DND-41 (cell line): ENCODE data around the gene ENPP1.

Experiments used
- ATAC-seq: fragments of 200-7000 bp; cut with Tn5 transposase; 3 replicates; pipeline ENCODE4 v1.9.1; 2021; ENCODE audit warnings: low read depth; ENCODE audit not compliant: insufficient read depth
- DNase-seq: peaks from one replicate; pipeline ENCODE4 v3.0.0-alpha.2; 2020
- H2AFZ ChIP-seq: 2 replicates; pipeline ENCODE4 v1.6.0; 2012; ENCODE audit warnings: low read depth, low read length
- H3K27ac ChIP-seq: 2 replicates; pipeline ENCODE4 v1.5.1; 2012; ENCODE audit warnings: low read length, inconsistent platforms
- H3K27me3 ChIP-seq: fragments of 200-600 bp; sonication (generic); 2 replicates; pipeline ENCODE4 v1.6.0; 2012; ENCODE audit warnings: low read length, mild to moderate bottlenecking, inconsistent platforms; ENCODE audit not compliant: insufficient read depth, poor library complexity
- H3K36me3 ChIP-seq: 2 replicates; pipeline ENCODE4 v1.5.1; 2012; ENCODE audit warnings: low read length, inconsistent platforms; ENCODE audit not compliant: insufficient read depth
- H3K4me1 ChIP-seq: 2 replicates; pipeline ENCODE4 v1.5.1; 2012; ENCODE audit warnings: mild to moderate bottlenecking, low read length; ENCODE audit not compliant: insufficient read depth
- H3K4me2 ChIP-seq: 2 replicates; pipeline ENCODE4 v1.6.0; 2012; ENCODE audit warnings: mild to moderate bottlenecking, moderate library complexity, low read length, inconsistent platforms; ENCODE audit not compliant: insufficient read depth
- H3K4me3 ChIP-seq, 2 experiments: fragments of 200-600 bp in 1 of 2; shearing (Covaris generic) in 1 of 2; 2 replicates each; pipeline ENCODE4 v1.5.1; 2012 to 2016; ENCODE audit warnings: inconsistent platforms in 2 of 2, low read length in 2 of 2, mild to moderate bottlenecking in 2 of 2, low read depth in 1 of 2, moderate library complexity in 1 of 2
- H3K79me2 ChIP-seq: 2 replicates; pipeline ENCODE4 v1.6.0; 2012; ENCODE audit warnings: low read length, inconsistent platforms; ENCODE audit not compliant: insufficient read depth
- H3K9ac ChIP-seq: 2 replicates; pipeline ENCODE4 v1.6.0; 2012; ENCODE audit warnings: low read depth, mild to moderate bottlenecking, inconsistent platforms, low read length, moderate library complexity
- H3K9me3 ChIP-seq: 2 replicates; pipeline ENCODE4 v1.5.1; 2012; ENCODE audit warnings: low read length, moderate library complexity, mild to moderate bottlenecking, inconsistent platforms; ENCODE audit not compliant: insufficient read depth, severe bottlenecking
- H4K20me1 ChIP-seq: 2 replicates; pipeline ENCODE4 v1.6.0; 2012; ENCODE audit warnings: low read length; ENCODE audit not compliant: insufficient read depth
- CTCF ChIP-seq: IDR thresholded peaks from 2 replicates; pipeline ENCODE4 v1.5.1; 2012; ENCODE audit warnings: borderline replicate concordance, low read length, moderate library complexity, mild to moderate bottlenecking; ENCODE audit not compliant: poor library complexity, severe bottlenecking; ENCODE audit errors: extremely low read depth
- EZH2 ChIP-seq: IDR thresholded peaks from 3 replicates; pipeline ENCODE4 v1.6.1; 2012; ENCODE audit warnings: borderline replicate concordance, low read depth, mild to moderate bottlenecking, moderate library complexity, low read length, inconsistent platforms; ENCODE audit not compliant: severe bottlenecking

Gene ENPP1

DNA sequence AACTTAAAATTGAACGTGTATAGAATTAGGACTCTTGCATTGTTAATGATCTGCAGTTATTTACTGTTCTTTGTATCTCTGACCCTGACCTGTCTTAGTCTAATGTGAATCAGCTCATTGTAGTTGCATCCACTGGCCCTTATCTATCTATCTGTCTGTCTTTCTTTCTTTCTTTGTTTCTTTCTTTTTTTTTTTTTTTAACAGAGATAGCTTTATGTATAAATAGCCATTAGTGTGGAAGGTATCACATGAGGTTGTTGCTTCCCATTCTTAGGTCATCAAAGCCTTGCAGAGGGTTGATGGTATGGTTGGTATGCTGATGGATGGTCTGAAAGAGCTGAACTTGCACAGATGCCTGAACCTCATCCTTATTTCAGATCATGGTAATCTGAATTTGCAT lies 59.9 kb downstream of the ENPP1 start:
- Histone ChIP-seq H3K79me2 (no peaks in the 10 kb centered on the region), H3K27me3 (peaks cover 2% of the 10 kb centered on the region), H4K20me1 (no peaks in the 10 kb centered on the region), H3K9ac (no peak overlapping the region), H3K27ac (no peak overlapping the region), H3K4me3 (no peak overlapping the region), H2AFZ (no peak overlapping the region), H3K4me1 (no peaks in the 10 kb centered on the region), H3K9me3 (no peaks in the 10 kb centered on the region), H3K36me3 (no peaks in the 10 kb centered on the region), H3K4me2 (no peak overlapping the region)
- DNase-seq, result no peak
- TF ChIP-seq EZH2, result no peak
- no peak for TF ChIP-seq CTCF
- ATAC-seq, result no peak

DNA sequence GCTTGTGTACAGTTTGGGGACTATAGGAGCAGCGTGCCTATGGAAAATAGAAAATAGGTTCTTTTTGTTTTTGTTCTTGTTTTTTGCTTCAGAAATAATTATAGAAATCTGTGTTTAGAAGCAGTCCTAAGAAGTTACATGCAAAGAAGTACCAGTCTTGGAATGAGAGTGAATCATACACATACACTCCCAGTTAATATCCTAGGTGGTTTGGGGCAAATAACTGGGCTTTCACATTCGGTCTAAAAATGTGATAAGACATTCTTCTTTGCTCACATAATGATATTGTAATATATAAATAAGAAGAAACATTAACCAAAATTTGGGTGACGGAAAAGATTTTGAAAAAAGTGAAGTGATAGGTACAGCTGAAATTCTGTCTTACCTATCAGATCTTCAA lies 61.0 kb downstream of the ENPP1 start:
- Histone ChIP-seq H3K4me2 (no peak overlapping the region), H4K20me1 (no peaks in the 10 kb centered on the region), H3K4me3 (no peak overlapping the region), H3K79me2 (no peaks in the 10 kb centered on the region), H3K9ac (no peak overlapping the region), H3K27me3 (peaks cover 2% of the 10 kb centered on the region), H3K36me3 (no peaks in the 10 kb centered on the region), H2AFZ (no peak overlapping the region), H3K4me1 (no peaks in the 10 kb centered on the region), H3K9me3 (no peaks in the 10 kb centered on the region), H3K27ac (no peak overlapping the region)
- ATAC-seq (no peak), DNase-seq (no peak)
- TF ChIP-seq EZH2, result no peak
- TF ChIP-seq CTCF, result no peak

DNA sequence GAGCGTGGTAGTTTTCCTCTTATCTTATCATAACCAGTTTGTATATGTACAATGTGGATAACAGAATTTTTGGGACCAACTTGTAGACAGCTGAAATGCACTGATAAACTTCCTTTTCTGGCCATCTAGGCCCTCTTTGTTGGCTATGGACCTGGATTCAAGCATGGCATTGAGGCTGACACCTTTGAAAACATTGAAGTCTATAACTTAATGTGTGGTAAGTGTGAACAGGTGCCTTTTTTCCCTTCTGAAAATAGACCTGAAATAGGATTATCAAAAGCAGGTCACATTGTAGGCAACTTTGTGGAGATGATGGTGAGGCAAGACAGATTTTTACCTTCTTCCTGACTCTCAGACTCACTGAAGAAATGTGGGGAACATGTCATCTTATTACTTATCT lies 67.8 kb downstream of the ENPP1 start:
- H3K79me2 ChIP-seq, result no peaks in the 10 kb centered on the region
- H2AFZ ChIP-seq, result no peak overlapping the region
- TF ChIP-seq CTCF (no peak), EZH2 (no peak)
- no peak overlapping the region for H3K4me2 ChIP-seq
- H3K4me1 ChIP-seq, result no peaks in the 10 kb centered on the region
- H3K9me3 ChIP-seq, result no peaks in the 10 kb centered on the region
- H3K4me3 ChIP-seq, result no peak overlapping the region
- ATAC-seq (no peak), DNase-seq (no peak)
- H3K27me3 ChIP-seq, result no peaks in the 10 kb centered on the region
- H4K20me1 ChIP-seq, result no peaks in the 10 kb centered on the region
- H3K9ac ChIP-seq, result no peak overlapping the region
- no peak overlapping the region for H3K27ac ChIP-seq
- H3K36me3 ChIP-seq, result no peaks in the 10 kb centered on the region

DNA sequence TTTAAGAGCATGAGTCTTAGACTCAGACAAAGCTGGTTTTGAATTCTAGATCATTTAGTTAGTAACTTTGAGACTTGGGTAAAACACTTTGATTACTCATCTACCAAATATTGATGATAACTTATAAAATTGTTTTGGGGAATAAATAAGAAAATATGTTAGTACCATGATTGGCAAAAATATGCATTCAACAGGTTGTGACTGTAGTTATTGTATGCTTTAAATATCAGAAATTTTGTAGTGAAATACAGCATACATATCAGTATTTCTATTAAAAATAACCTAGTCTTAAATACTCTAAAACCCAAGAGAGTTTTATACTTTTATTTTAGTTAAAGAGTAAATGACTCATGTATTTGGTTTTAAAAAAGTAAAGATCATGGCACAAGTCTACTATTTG lies 68.7 kb downstream of the ENPP1 start:
- Histone ChIP-seq H3K27ac (no peak overlapping the region), H3K9me3 (no peaks in the 10 kb centered on the region), H2AFZ (no peak overlapping the region), H3K36me3 (no peaks in the 10 kb centered on the region), H3K4me2 (no peak overlapping the region), H4K20me1 (no peaks in the 10 kb centered on the region), H3K79me2 (no peaks in the 10 kb centered on the region), H3K4me3 (no peak overlapping the region), H3K27me3 (no peaks in the 10 kb centered on the region), H3K4me1 (no peaks in the 10 kb centered on the region), H3K9ac (no peak overlapping the region)
- TF ChIP-seq CTCF, result no peak
- no peak for TF ChIP-seq EZH2
- ATAC-seq, result no peak
- no peak for DNase-seq
